ENCODE measurements around the gene TUBA3D.
"Not testable (repeated sequence)": the region's sequence is repeated elsewhere in the genome, so short reads cannot be mapped to it uniquely, and the experiment has no call there.

TUBA3D gene

DNA sequence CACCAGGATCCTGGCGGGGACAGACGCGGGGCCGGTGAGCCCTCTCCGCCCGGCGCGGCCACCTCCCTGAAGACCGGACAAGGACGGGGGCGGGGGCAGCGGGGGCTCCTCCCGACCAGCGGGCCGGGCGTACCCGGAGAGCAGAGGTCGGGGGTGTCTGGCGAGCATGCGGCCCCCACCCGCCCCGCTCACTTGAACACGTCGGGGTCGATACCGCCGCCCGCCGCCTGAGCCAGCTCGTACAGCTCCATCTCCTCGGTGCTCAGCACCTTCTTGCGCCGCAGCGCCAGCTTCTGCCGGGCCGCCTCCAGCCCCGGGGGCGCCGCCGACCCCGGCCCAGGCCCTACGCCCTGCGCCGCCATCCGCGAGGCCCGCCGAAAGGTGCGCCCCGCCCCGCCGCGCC is 16.1 kb downstream of the TUBA3D start, which contains the start of gene MZT2A:
Gene MZT2A, minus strand, starts transcription at position 383 of the 403 bp plus-strand sequence. Its CDS starts 21 bp downstream, at position 362.
- Mint-ChIP-seq H3K27ac (peak within 1 kb of the TSS; percentile 95), H3K4me1 (peaks cover 22% of the 10 kb centered on the region), H3K4me3 (peak within 1 kb of the TSS; percentile 97)
- H3K36me3 Mint-ChIP-seq; H3K9me3 Mint-ChIP-seq; DNase-seq (ENCODE audit: low spot score in 2 of 2); ATAC-seq (ENCODE audit: low read depth); H3K27me3 Mint-ChIP-seq: not testable (repeated sequence)

DNA sequence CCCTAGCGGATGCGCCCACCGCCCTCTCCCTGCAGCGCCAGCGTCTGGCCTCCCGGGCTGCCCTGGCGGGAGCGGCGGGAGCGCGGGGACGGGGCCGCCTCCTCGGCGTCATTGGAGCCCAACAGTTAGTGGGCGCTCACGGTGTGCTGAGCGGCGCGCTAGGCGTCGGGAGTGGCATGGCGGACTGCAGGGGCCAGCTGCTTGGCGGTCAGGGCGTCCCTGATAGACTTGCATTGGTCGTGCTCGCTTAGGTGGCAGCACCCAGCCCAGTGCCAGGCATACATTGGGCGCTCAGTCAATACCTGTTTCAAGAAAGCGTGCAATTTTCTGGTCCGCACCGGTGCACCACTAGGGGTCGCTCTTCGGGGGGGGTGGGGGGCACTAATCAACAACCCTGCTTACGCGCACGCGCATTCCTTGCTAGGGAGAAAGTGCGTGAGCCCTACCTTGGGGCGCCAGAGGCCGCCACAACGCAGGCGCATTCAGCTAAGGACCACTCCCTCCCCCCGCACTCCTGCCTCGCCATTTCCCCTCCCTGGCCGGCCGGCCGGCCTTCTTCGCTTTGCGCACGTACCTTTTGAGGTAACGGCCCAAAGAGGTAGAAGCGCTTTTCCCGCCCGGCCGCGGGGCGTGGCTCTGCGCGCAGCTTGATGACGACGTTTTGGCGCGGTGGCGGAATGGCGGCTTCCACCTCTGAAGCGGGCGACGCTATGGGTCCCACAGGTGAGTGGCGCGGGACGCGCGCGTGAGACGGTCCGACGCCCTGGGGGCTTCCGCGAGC is 16.7 kb downstream of the TUBA3D start:
- ATAC-seq (ENCODE audit: low read depth) (peak; percentile 78), DNase-seq (ENCODE audit: low spot score in 2 of 2) (peak; percentile 93 to 98)
- H3K27me3 Mint-ChIP-seq = no peaks in the 10 kb centered on the region
- peak overlapping the region; percentile 97 for H3K4me3 Mint-ChIP-seq
- H3K36me3 Mint-ChIP-seq = no peaks in the 10 kb centered on the region
- peak overlapping the region; percentile 95 for H3K27ac Mint-ChIP-seq
- no peaks in the 10 kb centered on the region for H3K9me3 Mint-ChIP-seq
- peaks cover 22% of the 10 kb centered on the region for H3K4me1 Mint-ChIP-seq

DNA sequence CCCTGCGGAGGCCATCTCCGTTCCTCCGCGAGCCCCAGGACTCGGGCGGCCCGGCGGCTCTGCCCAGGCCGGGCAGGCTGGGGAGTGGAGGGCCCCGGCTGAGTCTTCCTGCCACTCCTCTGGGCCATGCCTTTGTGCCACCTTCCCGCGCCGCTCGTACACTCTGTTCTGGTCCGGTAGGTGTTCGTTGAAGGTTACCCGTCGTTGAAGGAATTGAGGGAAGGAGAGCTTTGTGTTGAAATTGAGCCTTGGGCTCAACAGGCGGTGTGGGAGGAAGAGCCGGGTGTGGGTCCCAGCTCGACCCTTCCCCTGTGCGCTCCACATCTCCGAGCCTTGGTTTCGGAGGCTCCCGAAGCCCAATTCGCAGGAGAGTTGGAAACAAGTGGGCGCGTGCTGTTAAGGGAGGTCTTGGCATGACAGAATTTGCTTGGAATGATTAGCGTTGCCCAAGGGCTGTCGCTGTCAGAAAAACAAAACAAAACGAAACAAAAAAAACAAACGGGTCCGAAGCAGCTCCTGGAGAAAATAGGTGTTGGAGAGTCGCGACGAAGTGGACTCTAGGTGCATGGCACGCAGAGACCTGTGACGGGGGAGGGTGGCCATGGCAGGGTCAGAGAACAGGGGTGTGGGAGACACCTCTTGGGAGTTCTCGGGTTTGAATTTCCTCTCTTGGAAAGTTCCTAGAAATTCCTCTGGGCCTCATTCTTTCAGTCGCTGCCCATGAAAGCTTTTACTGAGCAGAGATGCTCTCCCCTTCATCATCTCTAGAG is 17.5 kb downstream of the TUBA3D start:
- H3K4me1 Mint-ChIP-seq = peaks cover 25% of the 10 kb centered on the region
- no peak for DNase-seq (ENCODE audit: low spot score in 2 of 2)
- H3K4me3 Mint-ChIP-seq = peak overlapping the region; percentile 97
- peaks cover 5% of the 10 kb centered on the region for H3K36me3 Mint-ChIP-seq
- peak overlapping the region; percentile 95 for H3K27ac Mint-ChIP-seq
- H3K9me3 Mint-ChIP-seq = no peaks in the 10 kb centered on the region
- H3K27me3 Mint-ChIP-seq = no peaks in the 10 kb centered on the region
- ATAC-seq (ENCODE audit: low read depth) = peak; percentile 21

DNA sequence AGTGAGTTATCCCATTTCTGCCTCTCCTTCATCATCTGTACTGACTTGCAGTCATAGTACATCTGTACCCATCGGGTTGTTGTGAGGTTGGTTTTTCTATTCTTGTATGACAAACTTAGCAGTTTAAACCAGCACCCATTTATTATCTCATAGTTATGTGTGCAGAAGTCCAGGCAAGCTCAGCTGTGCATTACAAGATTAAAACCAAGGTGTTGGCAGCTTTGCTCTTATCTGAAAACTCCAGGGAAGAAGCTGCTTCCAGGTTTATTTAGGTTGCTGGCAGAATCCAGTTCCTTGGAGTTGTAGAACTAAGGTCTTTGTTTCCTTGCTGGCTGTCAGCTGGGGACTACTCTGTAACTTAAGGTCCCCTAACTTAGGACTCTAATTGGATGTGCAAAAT is 19.6 kb downstream of the TUBA3D start:
- H3K4me3 Mint-ChIP-seq; H3K27ac Mint-ChIP-seq; H3K36me3 Mint-ChIP-seq; ATAC-seq (ENCODE audit: low read depth); H3K9me3 Mint-ChIP-seq; H3K27me3 Mint-ChIP-seq; DNase-seq (ENCODE audit: low spot score in 2 of 2): not testable (repeated sequence)
- H3K4me1 Mint-ChIP-seq = peaks cover 13% of the 10 kb centered on the region

DNA sequence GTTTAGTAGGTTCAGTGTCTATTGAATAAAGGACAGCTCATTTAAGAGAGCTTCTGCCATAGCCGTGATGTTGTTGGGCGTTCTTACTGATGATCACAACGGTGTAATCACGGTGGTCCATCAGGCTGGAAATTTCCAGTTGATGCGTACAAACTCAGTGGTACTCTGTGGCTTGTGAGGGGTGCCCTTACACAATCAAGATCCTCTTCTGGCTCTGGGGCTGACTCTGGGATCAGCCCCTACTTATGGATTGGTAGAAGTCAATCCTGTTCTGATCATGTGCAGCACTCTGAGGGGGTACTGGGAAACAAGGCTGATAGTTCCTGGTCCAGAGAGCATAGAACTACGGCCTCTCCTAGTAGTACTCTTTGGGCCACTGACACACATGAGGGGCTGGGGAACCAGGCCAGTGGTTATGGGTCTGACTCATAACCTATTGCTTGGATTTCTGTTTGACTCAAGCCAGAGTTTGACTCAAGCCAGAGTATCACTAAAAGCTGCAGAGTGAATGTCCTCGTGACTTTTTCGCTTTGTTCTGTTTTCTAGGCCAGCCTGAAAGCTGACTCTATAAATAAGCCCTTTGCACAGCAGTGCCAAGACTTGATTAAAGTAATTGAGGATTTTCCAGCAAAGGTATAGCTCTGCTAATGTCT is 22.5 kb downstream of the TUBA3D start:
- ATAC-seq (ENCODE audit: low read depth); H3K4me3 Mint-ChIP-seq; H3K27me3 Mint-ChIP-seq; H3K9me3 Mint-ChIP-seq; H3K4me1 Mint-ChIP-seq; DNase-seq (ENCODE audit: low spot score in 2 of 2): not testable (repeated sequence)
- Mint-ChIP-seq H3K36me3 (peaks cover 17% of the 10 kb centered on the region), H3K27ac (peak overlapping the region; percentile 4)

DNA sequence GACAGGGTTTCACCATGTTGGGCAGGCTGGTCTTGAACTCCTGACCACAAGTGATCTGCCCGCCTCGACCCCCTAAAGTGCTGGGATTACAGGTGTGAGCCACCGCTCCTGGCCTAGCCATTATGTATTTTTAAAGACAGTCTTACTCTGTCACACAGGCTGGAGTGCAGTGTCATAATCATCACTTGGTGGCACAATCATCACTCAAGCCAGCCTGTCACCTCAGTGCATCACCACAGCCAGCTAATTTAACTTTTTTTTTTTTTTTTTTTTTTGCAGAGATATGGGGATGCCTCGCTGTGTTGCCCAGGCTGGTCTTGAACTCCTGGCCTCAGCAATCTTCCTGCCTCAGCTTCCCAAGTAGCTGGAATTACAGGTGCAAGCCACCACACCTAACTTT is 27.7 kb downstream of the TUBA3D start:
- not testable (repeated sequence) for H3K27me3 Mint-ChIP-seq; ATAC-seq (ENCODE audit: low read depth); H3K4me1 Mint-ChIP-seq; H3K9me3 Mint-ChIP-seq; H3K4me3 Mint-ChIP-seq; H3K27ac Mint-ChIP-seq; DNase-seq (ENCODE audit: low spot score in 2 of 2)
- H3K36me3 Mint-ChIP-seq = peaks cover 34% of the 10 kb centered on the region

DNA sequence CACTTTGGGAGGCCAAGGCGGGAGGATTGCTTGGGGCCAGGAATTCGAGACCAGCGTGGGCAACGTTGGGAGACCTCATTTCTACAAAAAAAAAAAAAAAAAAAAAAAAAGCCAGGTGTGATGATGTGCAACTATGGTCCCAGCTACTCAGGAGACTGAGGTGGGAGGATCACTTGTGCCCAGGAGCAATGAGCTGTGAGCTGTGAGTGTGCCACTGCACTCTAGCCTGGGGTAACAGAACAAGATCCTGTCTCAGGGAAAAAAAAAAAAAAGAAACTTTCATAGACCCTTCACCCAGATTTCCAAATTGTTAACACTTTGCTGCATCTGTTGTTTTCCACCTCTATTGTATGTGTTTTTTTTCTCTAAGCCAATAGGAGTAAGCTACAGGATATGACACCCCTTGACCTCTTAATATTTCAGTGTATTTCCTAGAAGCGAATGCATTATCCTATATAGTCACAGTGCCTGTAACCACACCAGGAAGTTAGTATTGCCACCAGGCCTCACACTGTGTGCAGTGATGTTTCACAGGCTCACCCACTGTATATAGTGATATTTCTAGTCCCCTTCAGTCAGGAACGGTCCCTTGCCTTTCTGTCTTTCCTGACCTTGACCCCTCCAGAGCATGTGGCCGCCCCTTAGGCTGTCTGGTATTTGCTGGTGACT is 28.3 kb downstream of the TUBA3D start:
- H3K9me3 Mint-ChIP-seq; H3K27me3 Mint-ChIP-seq; H3K27ac Mint-ChIP-seq; ATAC-seq (ENCODE audit: low read depth); DNase-seq (ENCODE audit: low spot score in 2 of 2); H3K4me3 Mint-ChIP-seq; H3K4me1 Mint-ChIP-seq: not testable (repeated sequence)
- peaks cover 34% of the 10 kb centered on the region for H3K36me3 Mint-ChIP-seq

DNA sequence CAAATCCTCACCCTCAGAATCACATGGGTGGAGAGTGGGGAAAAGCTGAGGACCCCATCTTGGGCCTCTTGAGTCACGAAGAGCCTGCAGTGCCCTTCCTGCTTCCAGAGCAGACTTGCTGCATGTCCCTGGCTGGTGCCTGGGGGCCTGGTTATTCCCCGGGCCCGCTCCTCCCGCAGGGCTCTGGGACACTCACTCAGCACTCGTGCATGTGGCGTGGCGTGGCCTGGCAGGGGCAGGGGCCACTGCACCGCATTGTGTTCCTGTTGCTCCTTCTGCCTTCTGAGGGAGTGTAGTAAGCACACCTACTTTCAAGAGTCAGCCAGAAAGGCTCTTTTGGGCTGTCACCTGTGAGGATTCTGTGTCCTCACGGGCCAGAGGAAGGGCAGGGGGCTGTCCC is 33.7 kb downstream of the TUBA3D start:
- H3K4me3 Mint-ChIP-seq = no peak overlapping the region
- ATAC-seq (ENCODE audit: low read depth) = no peak
- H3K36me3 Mint-ChIP-seq = peaks cover 26% of the 10 kb centered on the region
- H3K27ac Mint-ChIP-seq = no peak overlapping the region
- H3K9me3 Mint-ChIP-seq = no peaks in the 10 kb centered on the region
- H3K4me1 Mint-ChIP-seq = peaks cover 17% of the 10 kb centered on the region
- no peak for DNase-seq (ENCODE audit: low spot score in 2 of 2)
- no peaks in the 10 kb centered on the region for H3K27me3 Mint-ChIP-seq

DNA sequence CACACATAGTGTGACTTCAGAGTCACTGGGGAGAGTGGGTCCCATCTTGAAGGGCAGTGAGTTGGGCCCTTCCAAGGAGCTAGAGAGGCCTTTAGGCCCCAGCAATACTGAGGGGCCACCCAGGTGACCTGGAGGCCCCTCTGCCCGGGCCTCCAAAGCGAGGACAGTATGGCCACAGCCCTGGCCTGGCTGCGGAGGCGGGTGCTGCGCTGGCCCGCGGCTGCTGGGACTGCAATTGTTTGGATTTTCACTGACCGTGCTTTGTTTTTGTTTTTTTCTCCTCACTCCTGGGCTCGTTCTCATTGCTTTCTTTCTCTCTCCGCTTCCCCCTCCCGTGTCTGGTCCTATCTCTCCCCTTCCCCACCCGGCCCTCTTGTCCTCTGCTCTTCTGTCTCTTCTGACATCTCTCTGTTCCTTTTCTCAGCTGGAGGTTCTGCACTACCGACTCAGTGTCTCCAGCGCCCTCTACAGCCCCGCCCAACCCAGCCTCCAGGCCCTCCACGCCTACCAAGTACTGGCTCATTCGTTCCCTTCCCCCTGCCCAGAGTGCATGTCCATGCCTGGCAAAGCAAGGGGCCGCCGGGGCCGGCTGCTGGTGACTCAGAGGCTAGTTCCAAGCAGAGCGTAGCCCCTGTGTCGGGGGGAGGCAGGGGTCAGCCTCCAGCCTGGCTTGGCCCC is 35.5 kb downstream of the TUBA3D start:
- not testable (repeated sequence) for DNase-seq (ENCODE audit: low spot score in 2 of 2); ATAC-seq (ENCODE audit: low read depth); H3K27me3 Mint-ChIP-seq; H3K9me3 Mint-ChIP-seq; H3K4me3 Mint-ChIP-seq
- Mint-ChIP-seq H3K36me3 (peaks cover 19% of the 10 kb centered on the region), H3K27ac (peak overlapping the region; percentile 71), H3K4me1 (peaks cover 20% of the 10 kb centered on the region)

DNA sequence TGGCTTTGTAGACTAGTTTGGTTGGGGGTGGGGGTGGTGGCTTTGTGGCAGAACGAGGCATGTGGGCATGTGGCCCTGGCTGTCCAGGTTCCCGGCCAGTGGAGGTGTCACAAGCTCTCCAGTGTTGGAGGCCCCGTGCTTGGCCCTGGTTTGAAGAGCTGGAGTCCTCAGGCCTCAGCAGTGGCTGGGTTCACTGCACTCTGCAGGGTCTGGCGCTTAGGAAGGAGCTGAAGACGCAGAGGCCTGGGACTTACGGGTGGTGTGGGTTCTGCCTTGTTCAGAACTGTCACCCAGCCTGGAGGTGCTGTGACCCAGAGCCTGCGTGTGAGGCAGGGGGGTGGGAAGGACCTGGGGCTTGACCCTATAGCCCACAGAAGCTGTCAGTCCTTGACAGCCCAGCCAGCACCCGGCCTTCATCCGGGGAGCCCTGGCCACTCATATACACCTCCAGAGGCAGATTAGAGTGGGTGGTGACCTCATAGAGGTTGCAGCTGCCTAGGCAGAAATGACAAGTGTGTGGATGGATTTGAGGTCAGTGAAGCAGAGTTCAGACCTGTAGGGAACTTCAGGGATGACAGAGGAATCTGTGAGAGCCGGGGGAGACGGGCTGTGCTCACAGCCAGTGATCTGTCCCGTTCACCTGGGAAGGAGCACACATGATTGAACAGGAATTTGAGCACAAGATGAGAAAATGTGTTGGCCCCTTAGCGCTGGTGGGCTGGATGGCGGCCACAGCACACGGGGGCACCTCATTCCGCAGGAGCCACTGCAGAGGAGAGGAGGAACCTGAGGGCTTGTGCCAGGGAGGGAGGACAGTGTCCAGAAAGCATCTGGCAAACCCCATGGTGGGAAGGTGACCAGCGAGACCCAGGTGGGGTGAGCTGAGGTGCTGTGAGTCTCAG is 36.3 kb downstream of the TUBA3D start:
- not testable (repeated sequence) for H3K4me3 Mint-ChIP-seq; H3K27me3 Mint-ChIP-seq; H3K9me3 Mint-ChIP-seq; ATAC-seq (ENCODE audit: low read depth); DNase-seq (ENCODE audit: low spot score in 2 of 2)
- Mint-ChIP-seq H3K4me1 (peaks cover 20% of the 10 kb centered on the region), H3K36me3 (peaks cover 14% of the 10 kb centered on the region), H3K27ac (peak overlapping the region; percentile 71)

DNA sequence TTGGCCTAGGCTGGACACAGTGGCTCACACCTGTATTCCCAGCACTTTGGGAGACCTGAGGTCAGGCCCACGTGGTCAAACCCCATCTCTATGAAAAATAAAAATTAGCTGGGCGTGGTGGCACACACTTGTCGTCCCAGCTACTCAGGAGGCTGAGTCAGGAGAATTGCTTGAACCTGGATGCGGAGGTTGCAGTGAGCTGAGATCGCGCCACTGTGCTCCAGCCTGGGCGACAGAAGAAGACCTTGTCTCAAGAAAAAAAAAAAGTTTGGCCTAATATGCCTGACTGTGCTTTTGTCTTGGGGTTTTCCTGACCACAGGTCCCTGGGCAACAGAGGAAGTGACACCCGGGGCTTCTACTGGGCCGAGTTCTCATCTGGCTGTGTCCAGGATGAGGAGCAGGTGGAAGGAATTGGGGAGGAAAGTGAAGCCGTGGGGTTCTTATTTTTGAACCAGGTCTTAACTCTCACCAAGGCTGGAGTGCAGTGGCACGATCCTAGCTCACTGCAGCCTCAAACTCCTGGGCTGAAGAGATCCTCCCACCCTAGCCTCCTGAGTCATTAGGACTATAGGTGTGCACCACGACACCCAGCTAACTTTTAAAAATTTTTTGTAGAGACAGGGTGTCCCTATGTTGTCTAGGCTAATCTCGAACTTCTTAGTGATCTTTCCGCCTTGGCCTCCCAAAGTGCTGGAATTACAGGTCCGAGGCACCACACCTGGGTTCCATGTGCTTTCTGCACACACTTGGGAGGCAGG is 38.7 kb downstream of the TUBA3D start:
- DNase-seq (ENCODE audit: low spot score in 2 of 2) (peak in 1 of 2 donors; percentile 25), ATAC-seq (ENCODE audit: low read depth) (peak; percentile 89)
- peak overlapping the region; percentile 75 for H3K27ac Mint-ChIP-seq
- H3K36me3 Mint-ChIP-seq = peaks cover 14% of the 10 kb centered on the region
- H3K9me3 Mint-ChIP-seq, H3K4me3 Mint-ChIP-seq, H3K27me3 Mint-ChIP-seq: not testable (repeated sequence)
- H3K4me1 Mint-ChIP-seq = peaks cover 20% of the 10 kb centered on the region

DNA sequence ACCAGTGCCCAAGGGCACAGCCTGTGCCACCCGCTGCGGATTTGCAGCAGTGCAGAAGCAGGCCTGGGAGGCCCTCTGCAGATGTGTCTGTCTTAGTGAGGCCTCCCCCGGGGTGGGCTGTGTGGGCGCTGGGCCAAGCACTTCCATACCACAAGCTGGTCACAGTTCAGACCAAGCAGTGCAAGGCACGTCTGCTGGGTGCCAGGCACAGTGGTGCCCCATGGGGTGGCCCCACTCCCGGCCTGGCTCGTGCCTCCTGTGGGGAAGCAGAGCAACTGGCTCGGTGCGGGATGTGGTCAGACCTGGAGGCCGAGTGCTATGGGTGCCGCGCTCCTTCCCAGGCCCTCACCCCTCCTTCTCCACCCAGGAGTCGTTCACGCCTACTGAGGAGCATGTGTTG is 39.3 kb downstream of the TUBA3D start:
- not testable (repeated sequence) for H3K9me3 Mint-ChIP-seq; H3K27me3 Mint-ChIP-seq; DNase-seq (ENCODE audit: low spot score in 2 of 2); H3K4me3 Mint-ChIP-seq; ATAC-seq (ENCODE audit: low read depth)
- Mint-ChIP-seq H3K4me1 (peaks cover 20% of the 10 kb centered on the region), H3K36me3 (peaks cover 16% of the 10 kb centered on the region), H3K27ac (peak overlapping the region; percentile 75)

All from memory B cell (primary cell).